IgD-negative memory B cell (primary cell): Measurements from ENCODE around the gene VIPR2. TPM values are rescaled to one million over a fixed set of nuclear protein-coding genes. Genes with fewer than 3 reads are reported as not detected.

ENCODE experiments used
- H3K27ac Mint-ChIP-seq, 3 donors: one replicate each; pipeline ENCODE4 v1.8.0; 2020 to 2022; ENCODE audit warnings: mild to moderate bottlenecking in 3 of 3, mixed read lengths in 3 of 3, moderate library complexity in 1 of 3
- H3K27me3 Mint-ChIP-seq: one replicate; pipeline ENCODE4 v1.8.0; 2021; ENCODE audit warnings: mixed read lengths
- H3K36me3 Mint-ChIP-seq: one replicate; pipeline ENCODE4 v1.8.0; 2020; ENCODE audit warnings: mild to moderate bottlenecking, mixed read lengths
- H3K4me1 Mint-ChIP-seq, 3 donors: one replicate each; pipeline ENCODE4 v1.8.0; 2020 to 2022; ENCODE audit warnings: mixed read lengths in 3 of 3, mild to moderate bottlenecking in 1 of 3
- H3K4me3 Mint-ChIP-seq, 4 donors: one replicate each; pipeline ENCODE4 v1.8.0; 2020 to 2022; ENCODE audit warnings: mild to moderate bottlenecking in 4 of 4, mixed read lengths in 4 of 4, moderate library complexity in 3 of 4
- H3K9me3 Mint-ChIP-seq, 3 donors: one replicate each; pipeline ENCODE4 v1.8.0; 2020 to 2021; ENCODE audit warnings: mixed read lengths in 3 of 3, mild to moderate bottlenecking in 1 of 3
- polyA plus RNA-seq: library from polyadenylated mRNA; unstranded; fragments of 300-500 nt; fragmentation: Illumina TruSeq; gene quantifications from one replicate; pipeline ENCODE4 v1.2.3, GENCODE V29; 2021

Gene VIPR2
- polyA plus RNA-seq, 1 donor from 2014 or later: not detected

DNA sequence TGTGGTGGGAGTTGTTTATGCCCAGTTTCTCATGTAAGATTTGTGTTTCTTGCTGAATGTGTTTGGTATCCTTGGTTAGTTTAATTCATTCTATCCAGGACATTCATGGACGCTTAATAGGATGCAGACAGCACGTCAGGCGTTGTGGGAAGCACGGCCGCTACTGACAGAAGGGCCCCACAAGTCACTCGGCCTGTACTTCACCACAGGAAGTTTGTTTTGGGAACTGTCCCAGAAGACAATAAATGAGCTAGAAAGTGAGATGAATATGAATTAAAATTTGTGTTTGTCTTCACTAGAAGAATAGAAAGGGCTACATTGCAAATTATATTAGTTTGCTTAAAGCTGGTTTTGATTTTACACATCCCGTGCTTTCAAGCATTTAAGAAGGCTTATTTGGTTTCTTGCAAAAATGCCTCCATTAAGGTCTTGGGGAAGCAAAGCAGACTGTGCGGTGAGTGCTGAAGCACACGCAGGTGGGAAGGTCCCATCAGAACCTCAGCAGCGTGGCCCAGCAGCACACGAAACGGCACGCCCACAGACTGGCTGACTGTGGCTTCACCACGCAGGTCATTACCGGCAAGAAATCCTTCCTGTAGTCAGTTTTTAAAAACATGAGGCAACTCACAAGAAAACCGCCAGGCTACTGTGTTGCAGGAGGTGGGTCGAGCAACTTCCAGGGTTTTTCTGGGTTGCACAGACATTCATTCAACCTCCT, 74.1 kb downstream of the VIPR2 start:
- Mint-ChIP-seq H3K4me1 (peaks cover 0 to 3% (median 0%) of the 10 kb centered on the region in 3 donors), H3K36me3 (no peaks in the 10 kb centered on the region), H3K4me3 (no peak overlapping the region), H3K9me3 (no peaks in the 10 kb centered on the region), H3K27me3 (no peaks in the 10 kb centered on the region), H3K27ac (no peak overlapping the region)

DNA sequence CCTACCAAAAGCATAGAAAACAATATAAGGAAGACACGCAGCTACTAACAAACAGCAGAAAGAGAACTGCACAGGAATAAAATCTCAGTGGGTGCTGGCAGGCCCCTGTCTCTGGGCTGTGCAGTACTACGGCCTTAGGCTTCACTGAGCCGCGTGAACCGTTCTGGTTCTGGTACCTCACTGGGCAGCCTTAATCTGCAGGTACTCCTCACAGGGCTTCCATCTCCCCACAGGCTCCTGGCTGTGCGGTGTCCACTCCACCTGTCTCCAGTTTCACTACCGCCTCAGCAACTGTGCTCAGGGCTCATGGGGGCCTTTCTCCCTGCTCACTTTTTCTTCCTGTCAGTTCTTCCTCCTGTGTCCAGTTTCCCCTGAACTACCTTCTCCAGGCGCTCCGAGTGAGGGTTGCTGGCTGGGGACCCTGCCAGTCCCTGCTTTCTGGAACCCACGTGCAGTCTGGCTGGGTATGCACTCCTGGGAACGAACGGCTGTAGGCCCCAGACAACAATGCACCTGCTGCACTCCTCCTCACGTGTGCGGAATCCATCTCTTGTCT, 75.7 kb downstream of the VIPR2 start:
- Mint-ChIP-seq H3K27ac (no peak overlapping the region), H3K27me3 (no peaks in the 10 kb centered on the region), H3K4me3 (no peak overlapping the region), H3K36me3 (peaks cover 2% of the 10 kb centered on the region), H3K4me1 (peaks cover 0 to 3% (median 0%) of the 10 kb centered on the region in 3 donors), H3K9me3 (no peaks in the 10 kb centered on the region)

DNA sequence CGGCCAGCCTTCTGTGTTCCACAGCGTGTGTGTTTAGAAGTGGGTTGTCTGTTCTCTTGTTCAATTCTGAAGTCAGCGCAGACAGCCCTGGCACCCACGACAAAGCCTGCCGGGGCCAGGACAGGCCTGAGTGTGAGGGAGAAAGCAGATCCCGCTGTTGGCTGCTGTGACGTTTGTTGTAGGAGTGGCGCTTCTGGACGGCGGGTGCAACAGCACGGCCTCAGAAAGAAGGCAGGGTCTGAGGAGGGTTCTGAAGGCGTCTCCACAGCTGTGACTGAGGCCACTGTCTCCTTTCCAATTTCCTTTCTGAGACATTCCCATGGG, 76.2 kb downstream of the VIPR2 start:
- no peaks in the 10 kb centered on the region for H3K9me3 Mint-ChIP-seq

DNA sequence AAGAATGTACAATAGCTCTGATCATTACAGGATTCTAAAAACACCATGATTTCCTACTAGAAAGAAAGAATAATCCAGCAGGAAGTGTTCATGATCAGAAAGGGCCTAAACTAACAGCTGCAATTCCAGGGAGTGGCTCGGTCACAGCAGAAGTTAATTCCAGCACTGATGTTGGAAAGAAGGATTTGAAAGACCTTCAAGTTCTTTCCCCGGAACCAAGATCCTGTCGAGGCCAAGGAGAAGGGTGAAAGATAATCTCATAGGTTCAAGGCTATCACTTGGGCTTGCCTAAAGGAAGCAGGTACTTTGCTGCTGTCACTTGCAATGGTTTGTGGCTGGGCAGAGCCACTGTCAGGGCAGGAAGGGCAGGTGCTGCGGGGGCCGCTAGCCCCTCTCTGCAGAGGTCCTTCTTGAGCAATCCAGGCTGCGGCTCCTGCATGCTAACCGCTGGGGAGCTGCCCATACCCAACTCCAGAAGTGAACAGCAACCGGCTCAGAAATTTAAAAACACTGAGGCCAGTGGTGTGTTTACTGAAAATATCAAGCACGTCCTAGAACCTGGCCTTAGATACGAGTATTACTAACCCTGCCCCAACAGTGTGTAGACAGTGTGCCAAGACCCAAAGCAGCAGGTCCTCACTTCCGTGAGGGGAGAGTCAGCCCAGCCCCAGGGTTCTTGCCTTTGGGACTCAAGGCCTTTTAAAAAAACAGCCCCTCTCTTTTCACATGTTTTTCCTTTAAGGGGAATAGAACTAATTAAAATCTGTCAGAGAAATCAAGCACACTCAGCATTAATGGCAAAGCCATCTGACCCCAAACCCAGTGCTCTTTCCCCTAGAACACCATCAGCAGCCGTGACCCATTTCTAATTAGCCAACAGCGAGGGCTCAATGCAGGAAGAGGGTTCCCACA, 76.8 kb downstream of the VIPR2 start:
- H3K4me1 Mint-ChIP-seq: peaks cover 0 to 3% (median 0%) of the 10 kb centered on the region in 3 donors
- no peak overlapping the region for H3K27ac Mint-ChIP-seq
- H3K4me3 Mint-ChIP-seq: no peak overlapping the region
- no peaks in the 10 kb centered on the region for H3K27me3 Mint-ChIP-seq
- peaks cover 2% of the 10 kb centered on the region for H3K36me3 Mint-ChIP-seq
- H3K9me3 Mint-ChIP-seq: no peaks in the 10 kb centered on the region

More for the DNA sequence above, 76.2 kb downstream of the VIPR2 start:
- Mint-ChIP-seq H3K27me3 (no peaks in the 10 kb centered on the region), H3K27ac (no peak overlapping the region), H3K36me3 (peaks cover 2% of the 10 kb centered on the region), H3K4me1 (peaks cover 0 to 3% (median 0%) of the 10 kb centered on the region in 3 donors), H3K4me3 (no peak overlapping the region)

DNA sequence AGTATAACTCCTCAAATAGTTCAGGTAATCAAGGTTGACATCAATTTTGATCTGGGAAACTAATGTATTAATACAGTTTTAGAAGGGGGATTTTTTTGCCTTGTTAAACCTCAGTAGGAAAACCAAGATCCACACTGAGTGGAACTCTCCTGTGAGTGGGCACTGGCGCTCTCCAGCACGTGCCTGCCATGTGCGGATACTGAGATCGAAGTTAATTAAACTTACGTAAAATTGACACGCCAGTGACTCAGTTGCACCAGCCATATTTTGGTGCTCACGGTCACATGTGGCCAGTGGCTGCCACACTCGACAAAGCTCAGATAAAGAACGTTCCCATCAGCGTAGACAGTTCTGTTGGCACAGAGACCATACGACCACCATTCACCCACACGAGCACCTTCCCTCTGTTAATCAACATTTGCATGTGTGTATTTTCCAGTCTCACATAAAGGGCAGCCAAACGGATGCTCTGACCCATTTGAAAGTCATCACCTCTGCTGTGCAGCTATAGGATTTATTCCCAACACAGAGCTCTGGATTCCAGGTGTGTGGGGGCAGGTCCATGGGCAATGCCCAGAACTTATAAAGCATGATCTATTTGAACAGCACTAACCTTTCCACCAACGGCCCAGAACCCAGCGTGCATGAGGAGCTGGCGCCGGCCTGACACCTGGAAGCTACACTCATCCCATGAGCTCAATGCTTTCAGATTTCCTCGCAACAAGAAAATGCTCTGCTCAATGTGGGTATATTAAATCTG, 77.7 kb downstream of the VIPR2 start:
- H3K4me1 Mint-ChIP-seq: peaks cover 0 to 3% (median 0%) of the 10 kb centered on the region in 3 donors
- H3K4me3 Mint-ChIP-seq: no peak overlapping the region
- no peaks in the 10 kb centered on the region for H3K27me3 Mint-ChIP-seq
- no peaks in the 10 kb centered on the region for H3K9me3 Mint-ChIP-seq
- peaks cover 2% of the 10 kb centered on the region for H3K36me3 Mint-ChIP-seq
- H3K27ac Mint-ChIP-seq: no peak overlapping the region

DNA sequence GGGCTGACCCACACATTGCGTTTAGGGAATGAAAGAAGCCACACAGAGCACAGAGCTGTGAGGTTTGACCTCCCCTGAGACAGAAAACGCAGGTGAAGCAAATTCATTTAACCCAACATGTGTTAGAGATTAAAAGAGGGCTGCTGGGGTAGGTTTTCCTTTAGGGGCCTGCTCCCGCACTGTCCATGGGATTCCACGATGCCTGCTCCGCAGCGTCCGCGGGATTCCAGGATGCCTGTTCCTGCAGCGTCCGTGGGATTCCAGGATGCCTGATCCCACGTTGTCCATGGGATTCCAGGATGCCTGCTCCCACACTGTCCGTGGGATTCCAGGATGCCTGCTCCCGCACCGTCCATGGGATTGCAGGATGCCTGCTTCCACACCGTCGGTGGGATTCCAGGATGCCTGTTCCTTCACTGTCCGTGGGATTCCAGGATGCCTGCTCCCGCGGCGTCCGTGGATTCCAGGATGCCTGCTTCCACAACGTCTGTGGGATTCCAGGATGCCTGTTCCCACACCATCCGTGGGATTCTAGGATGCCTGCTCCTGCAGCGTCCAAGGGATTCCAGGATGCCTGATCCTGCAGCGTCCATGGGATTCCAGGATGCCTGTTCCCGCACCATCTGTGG, 78.7 kb downstream of the VIPR2 start:
- Mint-ChIP-seq H3K27ac (no peak overlapping the region), H3K27me3 (no peaks in the 10 kb centered on the region), H3K4me1 (peaks cover 0 to 3% (median 0%) of the 10 kb centered on the region in 3 donors), H3K9me3 (no peaks in the 10 kb centered on the region), H3K36me3 (peaks cover 2% of the 10 kb centered on the region), H3K4me3 (no peak overlapping the region)

DNA sequence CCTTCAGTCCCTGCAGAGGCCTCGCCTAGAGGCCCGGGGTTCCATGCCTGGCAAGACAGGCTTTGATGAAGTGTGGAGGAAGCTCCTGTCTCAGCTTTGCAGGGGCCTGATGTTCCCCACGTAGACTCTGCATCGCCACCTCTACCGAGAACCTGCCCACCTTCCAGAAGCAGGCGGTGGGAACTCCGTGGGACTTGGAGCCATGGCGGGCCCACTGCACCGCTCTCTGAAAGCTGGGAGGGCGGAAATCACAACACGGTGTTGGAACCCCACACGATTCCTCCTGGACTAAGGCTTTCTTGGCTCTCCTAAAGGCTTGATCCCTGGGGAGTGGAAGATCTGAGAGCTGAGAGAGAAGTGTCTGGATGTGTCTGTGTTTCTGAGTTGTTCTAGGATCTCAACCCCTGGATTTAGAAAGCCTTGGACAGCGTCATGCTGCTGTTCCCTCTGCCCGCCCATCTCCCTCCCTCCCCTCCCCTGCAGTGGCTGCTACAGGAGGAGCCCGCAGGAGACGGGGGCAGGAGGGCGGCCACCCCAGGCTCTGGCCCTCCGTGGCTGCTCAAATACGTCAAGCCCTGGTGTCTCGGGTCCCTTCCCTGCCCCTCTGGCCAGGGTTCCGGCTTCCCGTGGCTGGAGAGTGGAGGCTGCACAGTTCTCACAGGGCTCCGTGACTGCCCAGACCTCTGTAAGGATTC, 79.7 kb downstream of the VIPR2 start:
- no peaks in the 10 kb centered on the region for H3K9me3 Mint-ChIP-seq

DNA sequence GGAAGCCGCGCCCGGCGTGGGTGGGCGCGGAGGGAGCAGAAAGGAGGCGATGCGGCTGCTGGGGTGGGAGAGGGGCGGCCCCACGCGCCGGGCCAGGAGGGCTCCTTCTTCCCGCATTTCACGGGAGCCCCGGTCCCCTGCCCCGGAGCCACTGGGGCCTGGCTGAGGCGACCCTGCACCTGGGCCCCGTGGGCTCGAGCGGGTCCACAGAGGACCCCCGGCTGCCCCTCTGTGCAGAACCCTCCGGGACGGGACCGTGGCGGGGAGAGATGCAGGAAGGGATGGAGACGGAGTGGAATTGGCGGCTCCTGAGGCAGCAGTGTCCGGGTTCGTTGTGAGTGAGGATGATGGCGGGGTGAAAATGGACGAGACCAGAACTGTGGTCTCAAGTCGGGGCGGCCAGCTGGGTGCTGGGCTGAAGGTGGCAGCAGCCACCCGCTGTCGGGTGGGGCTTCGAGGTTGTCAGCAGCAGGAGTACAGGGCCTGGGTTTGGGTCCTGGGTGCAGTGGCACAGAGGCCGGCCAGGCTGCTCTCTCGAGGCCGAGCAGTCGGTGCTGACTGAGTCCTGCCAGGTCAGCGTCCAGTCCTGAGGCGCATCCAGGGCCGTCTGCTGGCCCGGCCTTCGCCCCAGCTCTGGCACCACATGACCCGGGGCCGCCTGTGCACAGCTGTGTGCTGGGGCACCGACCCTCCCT, 80.4 kb downstream of the VIPR2 start:
- H3K36me3 Mint-ChIP-seq: peaks cover 2% of the 10 kb centered on the region
- no peaks in the 10 kb centered on the region for H3K4me1 Mint-ChIP-seq
- no peak overlapping the region for H3K27ac Mint-ChIP-seq
- no peaks in the 10 kb centered on the region for H3K9me3 Mint-ChIP-seq
- no peak overlapping the region for H3K4me3 Mint-ChIP-seq
- H3K27me3 Mint-ChIP-seq: no peaks in the 10 kb centered on the region

More for the DNA sequence above, 79.7 kb downstream of the VIPR2 start:
- peaks cover 2% of the 10 kb centered on the region for H3K36me3 Mint-ChIP-seq
- no peaks in the 10 kb centered on the region for H3K27me3 Mint-ChIP-seq
- H3K27ac Mint-ChIP-seq: no peak overlapping the region
- no peaks in the 10 kb centered on the region for H3K4me1 Mint-ChIP-seq
- H3K4me3 Mint-ChIP-seq: no peak overlapping the region

DNA sequence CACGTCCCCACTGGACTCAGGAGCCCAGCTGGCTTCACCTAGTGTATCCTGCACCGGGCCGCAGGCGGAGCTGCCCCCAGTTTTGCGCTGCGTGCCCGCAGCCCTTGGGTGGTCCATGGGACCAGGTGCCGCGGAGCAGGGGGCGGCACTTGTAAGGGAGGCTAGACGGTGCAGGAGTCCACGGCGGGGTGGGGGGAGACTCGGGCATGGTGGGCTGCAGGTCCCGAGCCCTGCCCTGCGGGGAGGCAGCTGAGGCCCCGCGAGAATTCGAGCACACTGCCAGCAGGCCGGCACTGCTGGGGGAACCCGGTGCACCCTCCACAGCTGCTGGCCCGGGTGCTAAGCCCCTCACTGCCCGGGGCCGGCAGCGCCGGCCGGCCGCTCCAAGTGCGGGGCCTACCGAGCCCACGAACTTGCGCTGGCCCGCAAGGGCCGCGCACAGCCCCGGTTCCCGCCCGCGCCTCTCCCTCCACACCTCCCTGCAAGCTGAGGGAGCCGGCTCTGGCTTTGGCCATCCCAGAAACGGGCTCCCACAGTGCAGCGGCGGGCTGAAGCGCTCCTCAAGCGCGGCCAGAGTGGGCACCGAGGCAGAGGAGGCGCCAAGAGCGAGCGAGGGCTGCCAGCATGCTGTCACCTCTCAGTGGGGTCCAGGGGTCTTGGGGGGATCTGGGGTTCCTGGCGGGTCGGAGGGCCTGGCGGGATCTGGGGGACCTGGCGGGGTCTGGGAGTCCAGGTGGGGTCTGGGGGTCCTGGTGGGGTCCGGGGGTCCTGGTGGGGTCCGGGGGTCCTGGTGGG, 81.4 kb downstream of the VIPR2 start:
- Mint-ChIP-seq H3K9me3 (no peaks in the 10 kb centered on the region), H3K4me1 (no peaks in the 10 kb centered on the region), H3K27ac (no peak overlapping the region), H3K4me3 (no peak overlapping the region), H3K36me3 (peaks cover 2% of the 10 kb centered on the region), H3K27me3 (peaks cover 3% of the 10 kb centered on the region)

DNA sequence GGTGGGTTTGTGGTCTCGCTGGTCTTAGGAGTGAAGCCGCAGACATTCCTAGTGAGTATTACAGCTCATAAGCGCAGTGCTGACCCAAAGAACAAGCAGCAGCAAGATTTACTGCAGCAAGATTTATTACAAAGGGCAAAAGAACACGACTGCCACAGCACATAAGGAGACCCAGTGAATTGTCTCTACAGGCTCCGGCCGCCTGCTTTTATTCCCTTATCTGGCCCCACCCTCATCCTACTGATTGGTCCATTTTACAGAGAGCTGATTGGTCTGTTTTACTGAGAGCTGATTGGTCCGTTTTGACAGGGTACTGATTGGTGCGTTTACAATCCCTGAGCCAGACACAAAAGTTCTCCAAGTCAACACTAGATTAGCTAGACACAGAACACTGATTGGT, 82.1 kb downstream of the VIPR2 start:
- H3K4me1 Mint-ChIP-seq: no peaks in the 10 kb centered on the region
- H3K9me3 Mint-ChIP-seq: no peaks in the 10 kb centered on the region
- no peak overlapping the region for H3K27ac Mint-ChIP-seq
- peaks cover 2% of the 10 kb centered on the region for H3K36me3 Mint-ChIP-seq
- H3K27me3 Mint-ChIP-seq: peaks cover 3% of the 10 kb centered on the region
- H3K4me3 Mint-ChIP-seq: peak overlapping the region in 1 of 4 donors; percentile 21

DNA sequence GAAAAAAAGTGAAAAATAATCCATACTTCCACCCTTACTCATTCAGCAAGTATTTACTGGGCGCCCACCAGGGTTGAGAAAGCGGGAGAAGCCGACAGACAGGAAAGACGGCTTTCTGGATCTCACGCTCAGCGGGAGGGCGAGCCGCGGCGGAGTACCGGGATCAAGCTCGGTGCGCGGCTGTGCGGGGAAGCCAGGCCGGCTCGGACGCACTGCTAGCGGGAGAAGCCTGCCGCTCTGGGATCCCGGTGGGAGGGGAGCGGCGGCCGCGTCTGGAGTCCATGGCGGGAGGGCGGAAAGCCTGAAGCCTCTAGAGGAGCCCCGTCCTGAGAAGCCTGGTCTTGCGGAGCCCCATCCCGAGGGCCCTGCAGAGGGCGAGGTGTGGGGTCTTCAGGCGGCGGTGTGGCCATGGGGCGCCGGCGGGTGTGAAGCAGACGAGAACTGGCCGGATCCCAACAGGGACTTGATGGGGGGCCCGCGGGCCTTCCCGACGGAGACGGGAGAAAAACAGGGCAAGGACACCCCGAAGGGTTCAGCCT, 82.9 kb downstream of the VIPR2 start:
- Mint-ChIP-seq H3K36me3 (peaks cover 2% of the 10 kb centered on the region), H3K27me3 (peaks cover 3% of the 10 kb centered on the region)

DNA sequence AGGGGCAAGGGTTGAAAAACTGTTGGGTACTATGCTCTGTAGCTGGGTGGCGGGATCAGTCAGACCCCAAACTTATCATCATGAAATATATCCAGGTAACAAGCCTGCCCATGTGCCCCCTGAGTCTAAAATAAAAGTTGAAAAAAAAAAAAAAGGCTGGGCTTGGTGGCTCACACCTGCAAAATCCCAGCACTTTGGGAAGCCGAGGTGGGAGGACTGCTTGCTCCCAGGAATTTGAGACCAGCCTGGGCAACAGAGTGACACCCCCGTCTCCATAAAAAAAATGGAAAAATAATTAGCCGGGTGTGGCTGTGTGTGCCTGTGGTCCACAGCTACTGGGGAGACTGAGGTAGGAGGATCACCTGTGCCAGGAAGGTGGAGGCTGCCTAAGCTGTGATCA, 83.5 kb downstream of the VIPR2 start:
- H3K4me1 Mint-ChIP-seq: no peaks in the 10 kb centered on the region
- H3K27me3 Mint-ChIP-seq: peaks cover 3% of the 10 kb centered on the region
- H3K4me3 Mint-ChIP-seq: no peak overlapping the region
- no peaks in the 10 kb centered on the region for H3K9me3 Mint-ChIP-seq
- no peak overlapping the region for H3K27ac Mint-ChIP-seq
- peaks cover 2% of the 10 kb centered on the region for H3K36me3 Mint-ChIP-seq

More for the DNA sequence above, 82.9 kb downstream of the VIPR2 start:
- Mint-ChIP-seq H3K9me3 (no peaks in the 10 kb centered on the region), H3K4me3 (no peak overlapping the region), H3K4me1 (no peaks in the 10 kb centered on the region), H3K27ac (no peak overlapping the region)

DNA sequence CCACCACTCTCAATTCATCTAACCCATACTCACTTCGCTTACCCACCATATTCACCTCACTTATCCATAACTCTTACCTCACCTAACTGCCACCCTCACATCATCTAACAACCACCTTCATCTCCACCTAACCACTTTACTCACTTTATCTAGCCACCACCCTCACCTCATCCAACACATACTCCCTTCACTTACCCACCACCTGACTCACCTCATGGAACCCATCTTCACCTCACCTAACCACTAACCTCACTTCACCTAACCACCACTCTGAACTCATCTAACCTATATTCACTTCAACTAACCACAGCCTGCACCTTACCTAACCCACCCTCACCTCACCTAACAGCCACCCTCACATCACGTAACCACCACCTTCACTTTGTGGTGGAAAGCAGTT, 84.2 kb downstream of the VIPR2 start:
- Mint-ChIP-seq H3K9me3 (no peaks in the 10 kb centered on the region), H3K27me3 (peaks cover 4% of the 10 kb centered on the region), H3K36me3 (peaks cover 1% of the 10 kb centered on the region), H3K4me1 (no peaks in the 10 kb centered on the region), H3K27ac (no peak overlapping the region), H3K4me3 (no peak overlapping the region)
